Liver (tissue), 9 donors: ENCODE results near the gene ST6GALNAC3. TPM values are rescaled to one million over a fixed set of nuclear protein-coding genes. Genes with fewer than 3 reads are reported as not detected.

Source experiments
- DNase-seq: peaks from one replicate; pipeline ENCODE4 v3.0.0-alpha.2; 2017; ENCODE audit warnings: low spot score
- H3K27ac ChIP-seq, 2 donors: one replicate each; pipeline ENCODE4 v1.7.0; 2013; ENCODE audit warnings: inconsistent platforms in 2 of 2, low read length in 2 of 2, control low read depth in 1 of 2, low read depth in 1 of 2, mild to moderate bottlenecking in 1 of 2
- H3K27me3 ChIP-seq, 4 donors: one replicate each; pipeline versions ENCODE4 v1.6.1 to v1.7.0; 2013; ENCODE audit warnings: low read length in 3 of 4, inconsistent platforms in 1 of 4, mild to moderate bottlenecking in 1 of 4, moderate library complexity in 1 of 4; ENCODE audit not compliant: control insufficient read depth in 4 of 4, insufficient read depth in 4 of 4
- H3K36me3 ChIP-seq, 4 donors: one replicate each; pipeline versions ENCODE4 v1.6.1 to v1.7.0; 2013; ENCODE audit warnings: low read length in 3 of 4, mild to moderate bottlenecking in 3 of 4, low read depth in 1 of 4, moderate library complexity in 1 of 4; ENCODE audit not compliant: control insufficient read depth in 4 of 4, insufficient read depth in 3 of 4
- H3K4me1 ChIP-seq, 4 donors: one replicate each; pipeline versions ENCODE4 v1.6.1 to v1.7.0; 2013; ENCODE audit warnings: low read length in 3 of 4, mild to moderate bottlenecking in 3 of 4, moderate library complexity in 1 of 4; ENCODE audit not compliant: control insufficient read depth in 4 of 4, insufficient read depth in 4 of 4
- H3K4me3 ChIP-seq, 3 donors: one replicate each; pipeline versions ENCODE4 v1.6.1 to v1.7.0; 2013; ENCODE audit warnings: low read length in 3 of 3, control low read depth in 1 of 3, low read depth in 1 of 3, mild to moderate bottlenecking in 1 of 3
- H3K9ac ChIP-seq, 2 donors: one replicate each; pipeline ENCODE4 v1.7.0; 2013; ENCODE audit warnings: low read length in 2 of 2, mild to moderate bottlenecking in 2 of 2, moderate library complexity in 2 of 2, control low read depth in 1 of 2, low read depth in 1 of 2
- H3K9me3 ChIP-seq, 4 donors: one replicate each; pipeline versions ENCODE4 v1.6.1 to v1.7.0; 2013; ENCODE audit warnings: low read length in 3 of 4; ENCODE audit not compliant: control insufficient read depth in 4 of 4
- ATF3 ChIP-seq: IDR thresholded peaks from 2 replicates; pipeline ENCODE4 v1.6.1; 2016; ENCODE audit warnings: antibody characterized with exemption
- CTCF ChIP-seq: fragments of 150-350 bp; IDR thresholded peaks from 2 replicates; pipeline ENCODE4 v1.5.1; 2017; ENCODE audit warnings: improper control_type of control experiment, low read depth, low read length; ENCODE audit not compliant: missing input control
- EGR1 ChIP-seq, 2 donors: IDR thresholded peaks; 2 replicates each; pipeline ENCODE4 v1.6.1; 2016 to 2018; ENCODE audit warnings: antibody characterized with exemption in 2 of 2, low read depth in 2 of 2
- FOXA1 ChIP-seq: IDR thresholded peaks from 2 replicates; pipeline ENCODE4 v1.6.1; 2016; ENCODE audit warnings: antibody characterized with exemption
- FOXA2 ChIP-seq: IDR thresholded peaks from 2 replicates; pipeline ENCODE4 v1.6.1; 2016; ENCODE audit warnings: antibody characterized with exemption
- GABPA ChIP-seq, 2 donors: IDR thresholded peaks in 1 of 2; conservative IDR thresholded peaks in 1 of 2; 2 replicates each; pipeline ENCODE4 v1.6.1; 2016; ENCODE audit warnings: antibody characterized with exemption in 2 of 2, mild to moderate bottlenecking in 1 of 2, moderate library complexity in 1 of 2
- HNF4A ChIP-seq, 2 donors: conservative IDR thresholded peaks; 2 replicates each; pipeline ENCODE4 v1.6.1; 2016; ENCODE audit warnings: antibody characterized with exemption in 2 of 2, mild to moderate bottlenecking in 2 of 2
- HNF4G ChIP-seq: IDR thresholded peaks from 2 replicates; pipeline ENCODE4 v1.6.1; 2016; ENCODE audit warnings: antibody characterized with exemption
- JUND ChIP-seq, 2 donors: IDR thresholded peaks; 2 replicates each; pipeline ENCODE4 v1.6.1; 2016; ENCODE audit warnings: antibody characterized with exemption in 2 of 2
- MAX ChIP-seq: IDR thresholded peaks from 2 replicates; pipeline ENCODE4 v1.6.1; 2016; ENCODE audit warnings: antibody characterized with exemption
- RAD21 ChIP-seq, 2 donors: IDR thresholded peaks; 2 replicates each; pipeline ENCODE4 v1.6.1; 2016; ENCODE audit warnings: antibody characterized with exemption in 2 of 2, mild to moderate bottlenecking in 2 of 2
- RXRA ChIP-seq, 2 donors: IDR thresholded peaks; 2 replicates each; pipeline ENCODE4 v1.6.1; 2017 to 2018; ENCODE audit warnings: antibody characterized with exemption in 2 of 2, mild to moderate bottlenecking in 1 of 2
- TAF1 ChIP-seq: conservative IDR thresholded peaks from 2 replicates; pipeline ENCODE4 v1.6.1; 2016; ENCODE audit warnings: antibody characterized with exemption, mild to moderate bottlenecking
- YY1 ChIP-seq: IDR thresholded peaks from 2 replicates; pipeline ENCODE4 v1.6.1; 2016; ENCODE audit warnings: antibody characterized with exemption, mild to moderate bottlenecking
- ZBTB33 ChIP-seq: IDR thresholded peaks from 2 replicates; pipeline ENCODE4 v1.6.1; 2016; ENCODE audit warnings: antibody characterized with exemption
- WGBS: extraction: QIAGEN DNeasy Blood & Tissue Kit; methylation state at CpG from one replicate; pipeline ENCODE4 v1.1.7; 2013; 5-methylcytosine and 5-hydroxymethylcytosine counted together
- polyA plus RNA-seq, 2 donors: library from polyadenylated mRNA; stranded (reverse) in 1 of 2; unstranded in 1 of 2; fragments of 200-250 nt in 1 of 2; fragments of >200 nt in 1 of 2; fragmentation: Nextera tagmentation in 1 of 2; extraction: Ambion mirVana in 1 of 2; gene quantifications; one replicate each; pipeline versions ENCODE4 v1.2.1 to v1.2.3, GENCODE V29; 2013 to 2015
- total RNA-seq, 2 donors: library from RNA; depleted of rRNA; stranded (reverse); fragments of >200 nt; gene quantifications; one replicate each; pipeline ENCODE4 v1.2.3, GENCODE V29; 2014
- donor health status: healthy.
- donor health status: healthy.
- donor health status: healthy.
- donor health status: healthy.
- donor health status: healthy.

The ST6GALNAC3 gene
- total and polyA plus RNA-seq, 4 donors = 1.2 to 5.0 (median 3.2) TPM

GRCh38 chr1:76252431-76252830, 177.9 kb downstream of the ST6GALNAC3 start:
- no peaks in the 10 kb centered on the region for H3K9me3 ChIP-seq
- TF ChIP-seq FOXA1 = no peak
- no peak for TF ChIP-seq JUND (IDR thresholded peaks at IDR 0.05)
- TF ChIP-seq CTCF = no peak
- no peak for TF ChIP-seq FOXA2
- no peak for TF ChIP-seq HNF4G
- TF ChIP-seq ATF3 = no peak
- TF ChIP-seq RAD21 (IDR thresholded peaks at IDR 0.05) = no peak
- no peak for TF ChIP-seq RXRA (IDR thresholded peaks at IDR 0.05)
- TF ChIP-seq TAF1 = no peak
- TF ChIP-seq HNF4A (conservative IDR thresholded peaks at IDR 0.05) = no peak
- no peak for TF ChIP-seq EGR1 (IDR thresholded peaks at IDR 0.05; ENCODE audit: low read depth in 2 of 2)
- no peak for TF ChIP-seq YY1
- no peak for TF ChIP-seq MAX
- TF ChIP-seq GABPA (IDR thresholded peaks at IDR 0.05 in 1 of 2, conservative IDR thresholded peaks at IDR 0.05 in 1 of 2) = no peak
- TF ChIP-seq ZBTB33 = no peak
- WGBS = 85% methylated on average over 3 of the region's 3 CpGs
- no peak overlapping the region for H3K4me3 ChIP-seq
- no peak overlapping the region for H3K9ac ChIP-seq
- no peaks in the 10 kb centered on the region for H3K27me3 ChIP-seq
- no peaks in the 10 kb centered on the region for H3K4me1 ChIP-seq
- no peak for DNase-seq
- H3K27ac ChIP-seq = no peak overlapping the region
- H3K36me3 ChIP-seq = no peaks in the 10 kb centered on the region

- 66% methylated on average over 9 of the region's 9 CpGs for WGBS
- DNase-seq = no peak
- H3K27ac ChIP-seq = no peak overlapping the region
- H3K9ac ChIP-seq = no peak overlapping the region
- no peaks in the 10 kb centered on the region for H3K9me3 ChIP-seq
- TF ChIP-seq EGR1 (IDR thresholded peaks at IDR 0.05; ENCODE audit: low read depth in 2 of 2) (no peak), MAX (no peak), JUND (IDR thresholded peaks at IDR 0.05) (peak; percentile 87 to 95)
- H3K36me3 ChIP-seq = no peaks in the 10 kb centered on the region
- no peak overlapping the region for H3K4me3 ChIP-seq
- H3K4me1 ChIP-seq = no peaks in the 10 kb centered on the region
- H3K27me3 ChIP-seq = no peaks in the 10 kb centered on the region
These were observed 179.8 kb downstream of the ST6GALNAC3 start for GRCh38 chr1:76254104-76255030.
